NOMO-1 treated with DMSO at 0.1 percent for 48 hours (cell line): Measurements from ENCODE around the gene AIP.

Experiments used
- DNase-seq: peaks from one replicate; lab custom pipeline; 2025; ENCODE audit not compliant: unreplicated experiment; lab: John Stamatoyannopoulos, UW

Gene AIP

GRCh38 chr11:67525275-67525976, 42.6 kb downstream of the AIP start:
- no peak for DNase-seq

DNA sequence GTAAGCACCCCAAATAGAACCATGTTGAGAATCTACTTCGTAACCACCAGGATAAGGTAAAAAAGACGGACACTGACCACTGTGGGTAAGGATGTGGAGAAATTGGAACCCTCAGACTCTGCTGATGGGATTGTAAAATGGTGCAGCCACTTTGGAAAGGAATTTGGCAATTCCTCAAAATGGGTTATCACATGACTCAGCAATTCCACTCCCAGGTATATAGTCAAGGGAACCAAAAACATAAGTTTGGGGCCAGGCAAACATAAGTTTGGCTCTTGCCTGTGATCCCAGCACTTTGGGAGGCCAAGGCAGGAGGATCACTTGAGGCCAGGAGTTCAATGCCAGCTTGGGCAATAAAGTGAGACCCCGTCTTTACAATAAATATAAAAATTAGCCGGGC, 45.5 kb downstream of the AIP start:
- no peak for DNase-seq

GRCh38 chr11:67530282-67530592, 47.4 kb downstream of the AIP start:
- no peak for DNase-seq

DNA sequence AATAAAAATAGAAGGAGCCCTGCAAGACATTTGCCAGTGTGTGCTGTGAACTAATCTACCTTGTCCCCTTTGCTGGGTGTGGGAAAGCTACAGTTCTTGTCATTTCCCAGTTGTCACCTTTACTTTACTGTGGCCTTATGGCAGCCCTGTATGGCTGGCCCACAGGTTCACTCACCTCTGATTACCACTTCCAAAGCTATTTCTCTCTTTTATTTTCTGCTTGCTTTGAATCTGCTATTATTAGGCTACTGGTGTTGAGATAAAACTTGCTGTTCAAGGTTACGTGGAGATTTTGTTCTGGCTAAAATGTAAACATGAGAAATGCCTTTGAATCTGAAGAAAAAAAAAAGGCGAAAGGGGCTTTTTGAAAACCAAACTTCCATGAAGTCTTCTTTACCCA, 50.1 kb downstream of the AIP start:
- no peak for DNase-seq

DNA sequence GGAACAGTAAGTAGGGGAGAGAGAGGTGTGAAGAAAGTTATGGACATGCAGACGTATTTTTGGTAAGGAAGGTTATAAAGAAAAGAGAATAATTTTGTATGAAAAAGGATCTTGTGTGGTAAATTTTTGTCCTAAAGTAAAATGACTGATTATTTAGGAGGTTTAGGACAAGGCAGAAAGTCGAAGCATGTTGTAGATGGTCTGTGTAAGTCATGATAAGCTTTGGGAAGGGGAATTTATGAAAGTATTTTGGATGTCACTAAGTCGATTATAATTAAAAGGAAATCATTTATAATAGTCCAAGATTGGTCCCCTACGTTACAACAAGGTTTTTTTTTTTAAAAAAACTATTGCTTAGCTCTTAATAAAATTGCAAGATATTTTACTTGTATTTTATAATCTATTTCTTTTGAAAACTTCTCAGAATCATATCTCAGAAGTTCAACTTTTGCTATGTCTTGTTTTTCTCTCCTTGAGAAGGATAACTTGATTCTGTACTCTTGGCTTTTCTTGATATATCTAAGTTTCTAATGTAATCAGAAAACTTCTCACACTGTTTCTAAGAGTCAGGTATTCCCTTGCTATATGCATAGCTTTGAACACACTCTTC, 51.3 kb downstream of the AIP start:
- no peak for DNase-seq

- no peak for DNase-seq
These were observed 52.7 kb downstream of the AIP start for GRCh38 chr11:67535561-67535960.

GRCh38 chr11:67538306-67538705, 55.5 kb downstream of the AIP start:
- DNase-seq, result no peak

GRCh38 chr11:67538823-67539505, 56.1 kb downstream of the AIP start:
- no peak for DNase-seq

DNA sequence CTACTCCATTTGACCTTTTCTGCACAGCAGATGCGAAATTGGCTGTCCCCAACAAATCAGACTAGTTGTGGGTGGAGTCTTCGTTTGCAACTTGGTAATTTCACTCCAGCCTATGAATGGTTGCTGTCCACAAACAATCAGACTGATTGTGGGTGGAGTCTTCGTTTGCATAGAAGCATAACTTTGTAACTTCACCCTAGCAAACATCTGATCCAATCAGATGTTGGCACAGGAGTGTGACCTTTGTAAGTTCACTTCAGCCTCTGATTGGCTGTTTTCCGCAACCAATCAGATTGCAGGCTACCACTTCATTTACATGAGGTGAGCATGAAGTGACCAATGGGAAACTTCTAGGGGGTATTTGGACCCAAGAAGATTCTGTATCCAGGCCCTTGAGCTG, 56.7 kb downstream of the AIP start:
- no peak for DNase-seq
